ENCODE results near the gene ADGRA3.

ADGRA3 gene

GRCh38 chr4:22512306-22512705 is 3.6 kb downstream of the ADGRA3 start:
- DNase-seq (ENCODE audit: low read depth) = no peak

GRCh38 chr4:22510750-22511149 is 5.1 kb downstream of the ADGRA3 start:
- DNase-seq (ENCODE audit: low read depth) = no peak

GRCh38 chr4:22508376-22508775 is 7.5 kb downstream of the ADGRA3 start:
- DNase-seq (ENCODE audit: low read depth) = no peak

GRCh38 chr4:22504922-22505321 is 10.9 kb downstream of the ADGRA3 start:
- DNase-seq (ENCODE audit: low read depth) = no peak

- DNase-seq (ENCODE audit: low read depth) = no peak
These were observed 11.4 kb downstream of the ADGRA3 start for GRCh38 chr4:22504447-22504846.

- DNase-seq (ENCODE audit: low read depth) = no peak
These were observed 12.7 kb downstream of the ADGRA3 start for GRCh38 chr4:22502895-22503814.

- no peak for DNase-seq (ENCODE audit: low read depth)
These were observed 14.2 kb downstream of the ADGRA3 start for GRCh38 chr4:22501715-22502095.

- peak; percentile 16 for DNase-seq (ENCODE audit: low read depth)
These were observed 14.8 kb downstream of the ADGRA3 start for GRCh38 chr4:22500831-22501714.

GRCh38 chr4:22500128-22500611 is 15.7 kb downstream of the ADGRA3 start:
- no peak for DNase-seq (ENCODE audit: low read depth)

GRCh38 chr4:22498866-22499265 is 17.0 kb downstream of the ADGRA3 start:
- DNase-seq (ENCODE audit: low read depth) = no peak

GRCh38 chr4:22496165-22496813 is 19.6 kb downstream of the ADGRA3 start:
- DNase-seq (ENCODE audit: low read depth) = no peak

GRCh38 chr4:22493523-22493922 is 22.3 kb downstream of the ADGRA3 start:
- no peak for DNase-seq (ENCODE audit: low read depth)

- no peak for DNase-seq (ENCODE audit: low read depth)
These were observed 22.9 kb downstream of the ADGRA3 start for GRCh38 chr4:22492987-22493386.

- no peak for DNase-seq (ENCODE audit: low read depth)
These were observed 23.9 kb downstream of the ADGRA3 start for GRCh38 chr4:22491939-22492338.

- no peak for DNase-seq (ENCODE audit: low read depth)
These were observed 25.0 kb downstream of the ADGRA3 start for GRCh38 chr4:22490718-22491315.

- no peak for DNase-seq (ENCODE audit: low read depth)
These were observed 27.8 kb downstream of the ADGRA3 start for GRCh38 chr4:22488106-22488505.

- DNase-seq (ENCODE audit: low read depth) = no peak
These were observed 28.5 kb downstream of the ADGRA3 start for GRCh38 chr4:22487328-22487727.

GRCh38 chr4:22486276-22486675 is 29.6 kb downstream of the ADGRA3 start:
- no peak for DNase-seq (ENCODE audit: low read depth)

- DNase-seq (ENCODE audit: low read depth) = no peak
These were observed 30.1 kb downstream of the ADGRA3 start for GRCh38 chr4:22485737-22486136.

GRCh38 chr4:22483551-22483981 is 32.3 kb downstream of the ADGRA3 start:
- DNase-seq (ENCODE audit: low read depth) = no peak

- DNase-seq (ENCODE audit: low read depth) = no peak
These were observed 33.4 kb downstream of the ADGRA3 start for GRCh38 chr4:22482250-22483127.

Measured in activated T-cell treated with anti-CD3 and anti-CD28 coated beads for 24 hours (primary cell).